Activated T-helper 2 cell treated with anti-CD3 and anti-CD28 coated beads, Interferon-gamma antibody, Interleukin-2, Interleukin-4, amounts not matched to agents 10 μg/mL and 5 μg/mL and 100 μg/mL, durations not matched to agents 14 hours and 24 hours and 36 hours (primary cell): Measurements from ENCODE around the gene METTL18. TPM values are rescaled to one million over a fixed set of nuclear protein-coding genes. Genes with fewer than 3 reads are reported as not detected.

ENCODE experiments used
- DNase-seq: peaks from one replicate; pipeline ENCODE4 v3.0.0; 2021; ENCODE audit warnings: low spot score
- H3K27ac Mint-ChIP-seq: one replicate; pipeline ENCODE4 v1.8.0; 2021; ENCODE audit warnings: mixed read lengths
- H3K27me3 Mint-ChIP-seq: one replicate; pipeline ENCODE4 v1.8.0; 2021; ENCODE audit warnings: low read depth, mixed read lengths
- H3K36me3 Mint-ChIP-seq: one replicate; pipeline ENCODE4 v1.8.0; 2021; ENCODE audit warnings: low read depth, mixed read lengths
- H3K4me1 Mint-ChIP-seq: one replicate; pipeline ENCODE4 v1.8.0; 2021; ENCODE audit warnings: low read depth, mixed read lengths
- H3K4me3 Mint-ChIP-seq: one replicate; pipeline ENCODE4 v1.8.0; 2021; ENCODE audit warnings: low read depth, mild to moderate bottlenecking, moderate library complexity, mixed read lengths
- H3K9me3 Mint-ChIP-seq: one replicate; pipeline ENCODE4 v1.8.0; 2021; ENCODE audit warnings: mixed read lengths
- intact Hi-C: fragments of 100-400 bp; cut with micrococcal nuclease; formaldehyde crosslinking; loops from one replicate; pipeline ENCODE4 v1.15.1; 2023
- total RNA-seq: library from RNA; stranded (reverse); gene quantifications from 2 replicates; pipeline ENCODE4 v1.2.3, GENCODE V29; 2022

The METTL18 gene
- total RNA-seq, 1 donor from 2014 or later = 10.9 TPM

GRCh38 chr1:169809370-169810095 lies 14.8 kb upstream of the METTL18 start:
- no peaks in the 10 kb centered on the region for H3K9me3 Mint-ChIP-seq
- H3K4me1 Mint-ChIP-seq = peaks cover 9% of the 10 kb centered on the region
- no peak overlapping the region for H3K27ac Mint-ChIP-seq
- intact Hi-C loops = loop anchor here (1.0 kb wide), 1 partner anchor 259 kb away; no protein-coding TSS in a partner anchor
- H3K27me3 Mint-ChIP-seq = no peaks in the 10 kb centered on the region
- peaks cover 49% of the 10 kb centered on the region for H3K36me3 Mint-ChIP-seq
- no peak for DNase-seq
- no peak overlapping the region for H3K4me3 Mint-ChIP-seq

DNA sequence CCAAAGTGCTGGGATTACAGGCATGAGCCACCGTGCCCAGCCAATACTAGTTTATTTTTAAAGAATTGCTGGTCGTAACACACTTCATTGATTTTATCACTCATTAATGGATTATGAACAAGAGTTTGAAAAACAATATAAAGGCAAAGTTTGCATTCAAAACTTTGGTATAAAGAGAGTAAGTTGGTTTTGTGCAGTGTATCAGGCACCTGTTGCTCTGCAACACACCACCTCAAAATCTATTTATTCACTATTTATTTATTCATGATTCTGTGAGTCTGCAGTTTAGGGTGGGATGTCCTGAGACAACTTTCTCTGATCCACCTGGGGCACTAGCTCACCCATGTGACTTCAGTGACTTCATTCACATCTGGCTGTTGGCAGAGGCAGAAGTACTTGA lies 10.2 kb upstream of the METTL18 start:
- no peak overlapping the region for H3K27ac Mint-ChIP-seq
- peaks cover 13% of the 10 kb centered on the region for H3K4me1 Mint-ChIP-seq
- H3K27me3 Mint-ChIP-seq = no peaks in the 10 kb centered on the region
- H3K4me3 Mint-ChIP-seq = no peak overlapping the region
- no peaks in the 10 kb centered on the region for H3K9me3 Mint-ChIP-seq
- no peak for DNase-seq
- intact Hi-C loops = no loop called here
- H3K36me3 Mint-ChIP-seq = peaks cover 57% of the 10 kb centered on the region

DNA sequence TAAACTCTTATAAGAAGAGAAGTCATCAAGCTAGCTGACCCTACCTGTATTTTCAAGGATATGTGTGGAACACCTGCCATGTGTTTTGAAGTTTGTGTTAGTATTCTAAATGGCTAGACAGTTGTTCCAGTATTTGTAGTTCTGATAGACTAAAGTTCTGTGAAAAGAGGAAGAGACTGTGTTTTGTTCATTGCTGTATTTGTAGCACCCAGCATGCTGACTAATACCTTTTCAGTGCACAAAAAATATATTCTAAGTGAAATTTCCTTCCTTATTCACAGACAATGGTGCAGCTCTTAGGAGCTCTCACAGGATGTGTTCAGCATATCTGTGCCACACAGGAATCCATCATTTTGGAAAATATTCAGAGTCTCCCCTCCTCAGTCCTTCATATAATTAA lies 8.2 kb upstream of the METTL18 start:
- H3K4me1 Mint-ChIP-seq = peaks cover 22% of the 10 kb centered on the region
- H3K4me3 Mint-ChIP-seq = no peak overlapping the region
- peaks cover 60% of the 10 kb centered on the region for H3K36me3 Mint-ChIP-seq
- H3K27me3 Mint-ChIP-seq = no peaks in the 10 kb centered on the region
- intact Hi-C loops = no loop called here
- DNase-seq = no peak
- no peak overlapping the region for H3K27ac Mint-ChIP-seq
- H3K9me3 Mint-ChIP-seq = no peaks in the 10 kb centered on the region

GRCh38 chr1:169797281-169797680 lies 2.6 kb upstream of the METTL18 start:
- peaks cover 60% of the 10 kb centered on the region for H3K36me3 Mint-ChIP-seq

GRCh38 chr1:169796274-169796810 lies 1.6 kb upstream of the METTL18 start:
- intact Hi-C loops = loop anchor here (5.0 to 10.0 kb wide), 6 partner anchors 84 to 1562 kb away; partner anchors contain the start of genes GORAB, KIFAP3, SELL and SLC19A2
- no peaks in the 10 kb centered on the region for H3K9me3 Mint-ChIP-seq
- H3K27ac Mint-ChIP-seq = peak overlapping the region; percentile 98
- H3K4me3 Mint-ChIP-seq = peak overlapping the region; percentile 92
- H3K4me1 Mint-ChIP-seq = peaks cover 56% of the 10 kb centered on the region
- DNase-seq = no peak
- H3K27me3 Mint-ChIP-seq = no peaks in the 10 kb centered on the region
- peaks cover 64% of the 10 kb centered on the region for H3K36me3 Mint-ChIP-seq

More at GRCh38 chr1:169797281-169797680, 2.6 kb upstream of the METTL18 start:
- Mint-ChIP-seq H3K27ac (no peak overlapping the region), H3K27me3 (no peaks in the 10 kb centered on the region), H3K9me3 (no peaks in the 10 kb centered on the region), H3K4me3 (peak overlapping the region; percentile 20), H3K4me1 (peaks cover 52% of the 10 kb centered on the region)
- DNase-seq = no peak
- intact Hi-C loops = loop anchor here (5.0 to 10.0 kb wide), 6 partner anchors 85 to 1562 kb away; partner anchors contain the start of genes GORAB, KIFAP3, SELL and SLC19A2

- Mint-ChIP-seq H3K27ac (peak overlapping the region; percentile 98), H3K36me3 (peaks cover 65% of the 10 kb centered on the region), H3K4me1 (peaks cover 56% of the 10 kb centered on the region), H3K27me3 (no peaks in the 10 kb centered on the region), H3K4me3 (peak overlapping the region; percentile 92), H3K9me3 (no peaks in the 10 kb centered on the region)
- intact Hi-C loops = loop anchor here (1.0 to 10.0 kb wide), 9 partner anchors 83 to 1561 kb away; partner anchors contain the start of genes GORAB, KIFAP3, NME7 and SCYL3
- DNase-seq = no peak
These were observed 980 bp upstream of the METTL18 start for GRCh38 chr1:169795687-169796086.

- Mint-ChIP-seq H3K9me3 (no peaks in the 10 kb centered on the region), H3K27ac (peak overlapping the region; percentile 98), H3K36me3 (peaks cover 51% of the 10 kb centered on the region), H3K27me3 (peaks cover 5% of the 10 kb centered on the region), H3K4me3 (peak overlapping the region; percentile 92), H3K4me1 (peaks cover 44% of the 10 kb centered on the region)
- no peak for DNase-seq
- intact Hi-C loops = loop anchor here (1.0 to 10.0 kb wide), 3 partner anchors 199 to 1559 kb away; partner anchors contain the start of gene F5
These were observed 977 bp downstream of the METTL18 start for GRCh38 chr1:169793730-169794129.

DNA sequence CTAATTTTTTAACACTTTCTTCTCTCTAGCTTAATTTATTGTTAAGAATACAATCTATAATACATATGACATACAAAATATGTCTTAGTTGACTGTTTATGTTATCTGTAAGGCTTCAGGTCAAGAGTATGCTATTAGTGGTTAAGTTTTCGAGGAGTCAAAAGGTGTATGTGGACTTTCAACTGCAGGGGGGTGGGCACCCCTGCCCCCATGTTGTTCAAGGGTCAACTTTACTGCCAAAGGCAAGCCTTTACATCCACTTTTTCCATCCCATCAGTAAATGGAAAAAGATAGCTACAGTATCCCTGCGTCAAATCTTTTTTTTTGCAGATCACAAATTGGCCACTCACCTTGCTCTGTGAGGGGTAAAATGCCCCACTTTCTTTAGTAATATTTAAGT lies 6.3 kb downstream of the METTL18 start:
- Mint-ChIP-seq H3K27me3 (peaks cover 40% of the 10 kb centered on the region), H3K4me3 (no peak overlapping the region), H3K27ac (no peak overlapping the region), H3K36me3 (peaks cover 21% of the 10 kb centered on the region), H3K9me3 (no peaks in the 10 kb centered on the region), H3K4me1 (peaks cover 20% of the 10 kb centered on the region)
- DNase-seq = no peak
- intact Hi-C loops = no loop called here

GRCh38 chr1:169786974-169787373 lies 7.7 kb downstream of the METTL18 start:
- no peak overlapping the region for H3K27ac Mint-ChIP-seq
- peaks cover 45% of the 10 kb centered on the region for H3K27me3 Mint-ChIP-seq
- H3K4me1 Mint-ChIP-seq = peaks cover 9% of the 10 kb centered on the region
- no peaks in the 10 kb centered on the region for H3K9me3 Mint-ChIP-seq
- no peak overlapping the region for H3K4me3 Mint-ChIP-seq
- peaks cover 7% of the 10 kb centered on the region for H3K36me3 Mint-ChIP-seq
- no peak for DNase-seq
- intact Hi-C loops = no loop called here

- intact Hi-C loops = no loop called here
- no peaks in the 10 kb centered on the region for H3K9me3 Mint-ChIP-seq
- H3K4me3 Mint-ChIP-seq = no peak overlapping the region
- no peak overlapping the region for H3K27ac Mint-ChIP-seq
- H3K36me3 Mint-ChIP-seq = no peaks in the 10 kb centered on the region
- DNase-seq = no peak
- peaks cover 45% of the 10 kb centered on the region for H3K27me3 Mint-ChIP-seq
- peaks cover 3% of the 10 kb centered on the region for H3K4me1 Mint-ChIP-seq
These were observed 9.4 kb downstream of the METTL18 start for GRCh38 chr1:169785267-169785666.

DNA sequence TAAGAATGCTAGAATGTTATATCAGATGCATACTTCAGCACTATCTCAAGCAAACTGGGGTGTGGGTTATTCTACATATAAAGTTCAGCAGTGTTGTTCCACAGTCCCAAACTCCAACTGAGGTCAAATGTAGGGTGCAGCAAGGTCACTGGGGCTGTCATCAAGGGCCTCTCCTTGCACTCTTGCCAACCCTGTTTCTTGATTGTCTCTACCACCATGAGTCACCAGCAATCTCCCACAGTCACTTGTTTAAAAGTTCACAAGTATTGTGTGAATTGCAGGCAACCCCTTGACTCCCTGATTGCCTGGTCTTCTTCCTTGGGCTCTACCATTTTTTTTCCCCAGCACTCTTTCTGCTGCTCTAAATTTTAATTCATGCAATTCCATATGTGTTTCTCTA lies 10.6 kb downstream of the METTL18 start:
- Mint-ChIP-seq H3K9me3 (no peaks in the 10 kb centered on the region), H3K27me3 (peaks cover 41% of the 10 kb centered on the region), H3K27ac (no peak overlapping the region), H3K4me1 (peaks cover 3% of the 10 kb centered on the region), H3K36me3 (no peaks in the 10 kb centered on the region), H3K4me3 (no peak overlapping the region)
- intact Hi-C loops = no loop called here
- DNase-seq = no peak

DNA sequence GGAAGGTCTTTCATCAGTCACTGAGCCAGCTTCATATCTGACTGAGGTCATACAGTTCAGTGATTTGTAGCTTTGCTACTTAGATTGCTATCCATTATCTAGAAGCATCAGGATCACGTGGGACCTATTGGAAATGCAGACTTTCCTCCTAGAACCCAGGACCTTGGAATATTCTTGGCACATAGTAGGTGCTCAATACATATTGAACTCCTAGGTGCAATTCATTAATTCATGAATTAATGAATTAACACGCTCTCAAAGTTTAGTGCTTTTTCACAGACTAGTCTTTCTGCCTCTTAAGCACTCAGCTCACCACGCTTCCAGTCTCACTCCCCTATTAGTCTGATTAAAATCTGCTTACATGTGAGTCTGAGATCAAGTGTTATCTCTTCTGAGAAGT lies 12.1 kb downstream of the METTL18 start:
- no peaks in the 10 kb centered on the region for H3K9me3 Mint-ChIP-seq
- no peaks in the 10 kb centered on the region for H3K36me3 Mint-ChIP-seq
- intact Hi-C loops = no loop called here
- peaks cover 33% of the 10 kb centered on the region for H3K27me3 Mint-ChIP-seq
- no peak overlapping the region for H3K4me3 Mint-ChIP-seq
- no peak for DNase-seq
- H3K4me1 Mint-ChIP-seq = peaks cover 3% of the 10 kb centered on the region
- H3K27ac Mint-ChIP-seq = no peak overlapping the region

- no peaks in the 10 kb centered on the region for H3K9me3 Mint-ChIP-seq
- intact Hi-C loops = no loop called here
These were observed 14.7 kb downstream of the METTL18 start for GRCh38 chr1:169779970-169780369.

More at GRCh38 chr1:169779970-169780369, 14.7 kb downstream of the METTL18 start:
- peaks cover 13% of the 10 kb centered on the region for H3K27me3 Mint-ChIP-seq
- DNase-seq = no peak
- H3K4me3 Mint-ChIP-seq = no peak overlapping the region
- H3K4me1 Mint-ChIP-seq = peaks cover 3% of the 10 kb centered on the region
- H3K27ac Mint-ChIP-seq = no peak overlapping the region
- H3K36me3 Mint-ChIP-seq = no peaks in the 10 kb centered on the region
